NK-92 (cell line): ENCODE data around the gene ETV7.
A peak's percentile ranks its signal among the peaks of the same experiment; 100 is the strongest.
"Not testable (repeated sequence)": the region's sequence is repeated elsewhere in the genome, so short reads cannot be mapped to it uniquely, and the experiment has no call there.

Experiments
- DNase-seq: peaks from one replicate; lab custom pipeline; 2025; ENCODE audit not compliant: unreplicated experiment; lab: John Stamatoyannopoulos, UW

ETV7 gene

GRCh38 chr6:36387440-36388303 is at the start of gene ETV7:
ETV7 (minus strand) TSS chr6:36387669; CDS start chr6:36387541, 128 bp downstream.
- DNase-seq, result no peak

DNA sequence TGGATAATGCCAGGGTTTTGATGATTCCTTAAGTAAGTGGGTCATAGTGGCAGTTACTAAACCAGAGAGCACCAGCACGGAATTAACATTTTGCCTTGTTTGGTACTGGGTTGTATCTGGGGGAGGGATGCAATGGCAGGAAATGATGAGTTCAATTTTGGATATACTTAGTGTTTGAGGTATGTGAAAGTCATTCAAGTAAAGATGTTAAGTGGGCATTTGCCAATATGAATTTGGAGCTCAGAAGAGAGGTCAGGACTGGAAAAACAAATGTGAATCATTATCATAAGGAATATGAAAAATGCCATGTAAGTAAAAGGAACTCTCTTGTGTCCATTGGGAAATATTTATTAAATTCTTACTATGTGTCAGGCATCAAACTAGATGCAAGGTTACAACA is 49.0 kb upstream of the ETV7 start:
- DNase-seq, result no peak

GRCh38 chr6:36432151-36432671 is 44.7 kb upstream of the ETV7 start:
- no peak for DNase-seq

DNA sequence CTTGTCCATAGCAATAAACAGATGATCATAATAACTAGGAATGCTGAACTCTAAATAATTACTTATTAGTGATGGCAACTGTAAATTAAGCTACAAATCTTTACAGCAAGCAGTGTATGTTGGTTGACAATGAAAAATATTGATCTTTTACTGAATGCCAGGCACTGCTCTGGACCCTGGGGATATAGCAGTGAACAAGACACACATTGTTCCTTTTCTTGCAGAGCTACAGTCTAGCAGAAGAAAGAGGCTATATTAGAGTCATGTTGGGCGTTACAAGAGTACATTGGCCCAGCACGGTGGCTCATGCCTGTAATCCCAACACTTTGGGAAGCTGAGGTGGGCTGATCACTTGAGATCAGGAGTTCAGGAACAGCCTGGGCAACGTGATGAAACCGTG is 43.7 kb upstream of the ETV7 start:
- no peak for DNase-seq

GRCh38 chr6:36430351-36430750 is 42.9 kb upstream of the ETV7 start:
- DNase-seq, result no peak

DNA sequence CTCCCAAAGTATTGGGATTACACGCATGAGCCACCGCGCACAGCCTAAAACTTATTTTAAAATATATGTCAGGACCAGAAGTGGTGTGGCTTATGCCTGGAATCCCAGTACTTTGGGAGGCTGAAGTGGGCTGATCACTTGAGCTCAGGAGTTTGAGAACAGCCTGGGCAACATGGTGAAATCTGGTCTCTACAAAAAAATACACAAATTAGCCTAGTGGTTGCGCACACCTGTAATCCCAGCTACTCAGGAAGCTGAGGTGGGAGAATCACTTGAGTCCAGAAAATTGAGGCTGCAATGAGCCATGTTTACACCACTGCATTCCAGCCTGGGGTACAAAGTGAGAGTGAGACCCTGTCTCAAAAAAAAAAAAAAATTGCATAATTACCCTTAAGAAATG is 41.4 kb upstream of the ETV7 start:
- no peak for DNase-seq

- no peak for DNase-seq
These were observed 39.2 kb upstream of the ETV7 start for GRCh38 chr6:36426622-36427021.

DNA sequence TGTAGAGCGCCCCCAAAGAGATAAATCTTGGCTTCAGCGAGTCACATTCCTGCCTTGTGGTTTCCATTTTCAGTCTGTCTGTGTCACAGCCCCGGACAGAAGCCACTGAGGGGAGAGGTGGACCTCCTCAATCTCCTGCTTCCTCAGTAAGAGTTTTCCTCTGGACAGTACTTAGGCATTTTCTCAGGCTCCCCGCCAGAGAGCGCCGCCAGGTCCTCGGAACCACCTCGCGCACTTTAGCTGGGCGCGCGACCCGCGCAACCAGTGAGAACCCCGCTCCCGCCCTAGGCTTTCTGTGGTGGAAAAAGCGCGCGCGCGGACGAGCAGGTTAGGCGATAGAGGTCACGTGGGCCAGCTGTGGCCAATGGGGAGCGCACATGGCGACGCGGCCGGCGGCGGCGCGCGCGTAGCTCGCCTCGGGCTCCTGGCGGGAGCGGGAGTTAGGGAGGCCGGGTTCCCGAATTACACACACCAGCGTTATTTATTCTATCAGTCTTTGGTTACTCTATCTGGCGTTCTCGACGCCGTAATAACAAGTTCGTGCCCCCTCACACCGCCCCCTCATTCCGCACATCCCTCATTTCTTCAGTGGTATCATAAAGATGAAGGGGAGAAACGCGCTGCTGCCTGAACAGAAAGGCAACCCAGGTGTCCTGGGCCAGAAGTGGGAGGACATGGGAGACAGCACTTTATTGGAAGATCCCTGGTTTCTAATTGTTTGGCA is 35.8 kb upstream of the ETV7 start:
- DNase-seq, result peak; percentile 87

DNA sequence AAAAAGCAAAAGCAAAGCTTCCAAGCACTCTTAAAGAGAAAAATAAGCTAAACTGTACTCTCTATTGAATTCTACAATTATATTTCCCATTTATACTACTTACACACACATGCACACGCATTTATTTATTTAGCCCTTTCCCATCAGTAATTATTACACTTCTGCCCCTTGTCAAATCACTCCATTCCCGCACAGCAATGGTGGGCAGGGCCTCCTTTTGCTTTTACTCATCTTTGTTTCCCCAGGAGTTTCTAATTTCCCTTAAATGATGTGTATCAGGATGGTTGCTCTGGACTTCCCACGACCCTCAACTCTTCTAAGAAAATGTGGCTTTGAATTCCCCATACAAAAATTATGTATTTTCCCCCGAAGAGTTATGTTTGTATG is 35.2 kb upstream of the ETV7 start:
- no peak for DNase-seq

GRCh38 chr6:36419310-36419709 is 31.8 kb upstream of the ETV7 start:
- no peak for DNase-seq

- DNase-seq, result no peak
These were observed 31.1 kb upstream of the ETV7 start for GRCh38 chr6:36418558-36418957.

GRCh38 chr6:36414481-36414880 is 27.0 kb upstream of the ETV7 start:
- DNase-seq, result no peak

- DNase-seq, result no peak
These were observed 26.3 kb upstream of the ETV7 start for GRCh38 chr6:36413489-36414480.

DNA sequence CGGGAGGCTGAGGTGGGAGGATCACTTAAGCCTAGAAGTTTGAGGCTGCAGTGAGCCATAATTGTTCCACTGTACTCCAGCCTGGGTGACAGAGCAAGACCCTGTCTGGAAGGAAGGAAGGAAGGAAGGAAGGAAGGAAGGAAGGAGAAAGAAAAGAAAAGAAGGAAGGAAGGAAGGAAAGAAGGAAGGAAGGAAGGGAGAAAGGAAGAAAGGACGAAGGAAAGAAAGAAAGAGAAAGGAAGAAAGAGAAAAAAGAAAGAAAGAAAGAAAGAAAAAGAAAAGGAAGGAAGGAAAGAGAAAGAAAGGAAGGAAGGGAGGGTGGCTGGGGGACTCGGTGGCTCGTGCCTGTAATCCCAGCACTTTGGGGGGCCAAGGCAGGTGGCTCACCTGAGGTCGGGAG is 22.2 kb upstream of the ETV7 start:
- DNase-seq, result not testable (repeated sequence)

DNA sequence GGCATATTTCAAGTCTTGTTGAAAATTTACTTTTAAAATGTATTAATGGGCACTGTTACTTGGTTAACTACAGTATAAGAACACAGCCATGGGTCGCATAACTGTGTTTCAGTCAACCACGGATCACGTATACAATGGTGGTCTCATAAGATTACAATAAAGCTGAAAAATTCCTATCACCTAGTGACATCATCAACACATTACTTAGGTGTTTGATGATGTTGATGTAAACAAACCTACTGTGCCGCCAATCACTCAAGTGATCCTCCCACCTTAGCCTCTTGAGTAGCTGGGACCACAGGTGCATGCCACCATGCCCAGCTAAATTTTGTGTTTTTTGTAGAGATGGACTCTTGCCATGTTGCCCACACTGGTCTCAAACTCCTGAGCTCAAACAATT is 16.7 kb upstream of the ETV7 start:
- DNase-seq, result no peak

GRCh38 chr6:36402481-36402880 is 15.0 kb upstream of the ETV7 start:
- no peak for DNase-seq

DNA sequence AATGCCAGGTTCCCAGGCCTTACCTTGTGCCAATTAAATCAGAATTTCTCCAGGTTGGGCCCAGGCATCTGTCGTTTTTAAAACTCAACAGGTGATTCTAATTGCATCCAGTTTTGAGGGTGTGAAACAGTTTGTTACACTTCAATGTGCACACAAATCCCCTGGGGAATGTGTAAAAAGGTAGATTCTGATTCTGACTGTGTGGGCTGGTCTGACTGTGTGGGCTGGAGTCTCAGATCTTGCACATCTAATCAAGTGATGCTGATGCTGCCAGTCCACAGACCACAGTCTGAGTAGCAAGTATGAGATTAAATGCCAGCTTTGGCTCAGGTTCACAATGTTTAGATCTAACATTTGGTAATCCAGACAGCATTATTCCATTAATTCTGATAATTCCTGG is 12.5 kb upstream of the ETV7 start:
- no peak for DNase-seq

- DNase-seq, result no peak
These were observed 5.2 kb upstream of the ETV7 start for GRCh38 chr6:36392621-36393020.

GRCh38 chr6:36389353-36389752 is 1.9 kb upstream of the ETV7 start:
- no peak for DNase-seq

GRCh38 chr6:36386495-36387439 is 702 bp downstream of the ETV7 start:
- DNase-seq, result no peak
